ENCODE data around the gene CENPH. TPM values are rescaled to one million over a fixed set of nuclear protein-coding genes. Genes with fewer than 3 reads are reported as not detected.
"Not testable (repeated sequence)": the region's sequence is repeated elsewhere in the genome, so short reads cannot be mapped to it uniquely, and the experiment has no call there.

CENPH gene
- total and polyA plus RNA-seq, 2 donors (not counting 3 experiments of a cell fraction or from before 2014, with no cell fraction given): 6.5 to 16.4 TPM

DNA sequence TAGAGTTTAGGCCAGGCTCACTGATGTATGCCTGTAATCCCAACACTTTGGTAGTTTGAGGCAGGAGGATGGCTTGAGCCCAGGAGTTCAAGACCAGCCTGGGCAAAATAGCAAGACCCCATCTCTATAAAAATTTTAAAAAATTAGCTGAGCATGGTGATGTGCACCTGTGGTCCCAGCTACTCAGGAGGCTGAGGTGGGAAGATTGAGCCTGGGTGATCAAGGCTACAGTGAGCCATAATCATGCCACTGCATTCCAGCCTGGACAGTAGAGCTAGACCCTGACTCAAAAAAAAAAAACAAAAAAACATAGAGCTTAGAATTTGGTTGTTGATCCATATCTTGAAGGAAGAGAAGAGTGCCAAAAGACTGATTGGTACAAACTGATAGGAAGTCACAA lies 30.6 kb downstream of the CENPH start:
- intact Hi-C loops (cut with micrococcal nuclease) (loop anchor here (2.0 kb wide), 1 partner anchor 15 kb away; the partner anchor contains the start of gene CDK7), dilution Hi-C loops (cut with MboI; ENCODE audit: extremely low pct_ligation_motif_present, low sequenced_read_pairs) (no loop called here)
- Histone ChIP-seq H3K4me2 (ENCODE audit: insufficient read depth, low read length) (no peak overlapping the region), H3K4me1 (ENCODE audit: control insufficient read depth, extremely low read depth, insufficient read depth, low read length) (peaks cover 7% of the 10 kb centered on the region), H3K27ac (ENCODE audit: insufficient read depth, low read depth, low read length) (no peak overlapping the region), H3K27me3 (ENCODE audit: control insufficient read depth in 2 of 2, insufficient read depth in 2 of 2, low read length in 2 of 2) (no peaks in the 10 kb centered on the region), H2AFZ (ENCODE audit: low read depth, low read length) (no peak overlapping the region), H3K79me2 (ENCODE audit: control insufficient read depth, insufficient read depth, low read length) (peaks cover 5% of the 10 kb centered on the region), H3K9ac (replicated peaks; ENCODE audit: extremely low read depth, insufficient read depth, low read length) (no peak overlapping the region), H4K20me1 (replicated peaks; ENCODE audit: control insufficient read depth, extremely low read depth, insufficient read depth, low read length) (no peaks in the 10 kb centered on the region), H3K9me3 (replicated peaks; ENCODE audit: control insufficient read depth, insufficient read depth, low read length) (no peaks in the 10 kb centered on the region), H3K9me1 (replicated peaks; ENCODE audit: control insufficient read depth, extremely low read depth, insufficient read depth, low read length) (no peaks in the 10 kb centered on the region), H3K36me3 (ENCODE audit: control insufficient read depth in 2 of 2, extremely low read depth in 1 of 2, insufficient read depth in 2 of 2, low read length in 2 of 2) (no peaks in the 10 kb centered on the region), H3K4me3 (replicated peaks in 1 of 3; ENCODE audit: insufficient read depth in 1 of 3, low read depth in 1 of 3, low read length in 3 of 3) (no peak overlapping the region)
- BruUV-seq (replicated peaks): no TSS peak
- POLR2A ChIA-PET: no interaction called here
- FAIRE-seq (no peak), DNase-seq (ENCODE audit: low read depth, low spot score) (no peak)
- TF ChIP-seq POLR2A (IDR thresholded peaks at IDR 0.05; ENCODE audit: low read depth, low read length) (no peak), FOS (IDR thresholded peaks at IDR 0.05; ENCODE audit: borderline replicate concordance, insufficient read depth, low read length) (no peak), EZH2 (IDR thresholded peaks at IDR 0.05; ENCODE audit: borderline replicate concordance, low read depth, low read length, severe bottlenecking) (no peak), GATA2 (IDR thresholded peaks at IDR 0.05; ENCODE audit: insufficient read depth, insufficient read length, low read depth, low read length) (no peak), MYC (IDR thresholded peaks at IDR 0.05; ENCODE audit: low read depth, low read length) (no peak), POLR2AphosphoS5 (IDR thresholded peaks at IDR 0.05; ENCODE audit: insufficient read depth, low read depth, low read length) (no peak), JUN (IDR thresholded peaks at IDR 0.05; ENCODE audit: borderline replicate concordance, insufficient read depth, insufficient read length, low read depth) (no peak)
- TF ChIP-seq, protein P1, sequence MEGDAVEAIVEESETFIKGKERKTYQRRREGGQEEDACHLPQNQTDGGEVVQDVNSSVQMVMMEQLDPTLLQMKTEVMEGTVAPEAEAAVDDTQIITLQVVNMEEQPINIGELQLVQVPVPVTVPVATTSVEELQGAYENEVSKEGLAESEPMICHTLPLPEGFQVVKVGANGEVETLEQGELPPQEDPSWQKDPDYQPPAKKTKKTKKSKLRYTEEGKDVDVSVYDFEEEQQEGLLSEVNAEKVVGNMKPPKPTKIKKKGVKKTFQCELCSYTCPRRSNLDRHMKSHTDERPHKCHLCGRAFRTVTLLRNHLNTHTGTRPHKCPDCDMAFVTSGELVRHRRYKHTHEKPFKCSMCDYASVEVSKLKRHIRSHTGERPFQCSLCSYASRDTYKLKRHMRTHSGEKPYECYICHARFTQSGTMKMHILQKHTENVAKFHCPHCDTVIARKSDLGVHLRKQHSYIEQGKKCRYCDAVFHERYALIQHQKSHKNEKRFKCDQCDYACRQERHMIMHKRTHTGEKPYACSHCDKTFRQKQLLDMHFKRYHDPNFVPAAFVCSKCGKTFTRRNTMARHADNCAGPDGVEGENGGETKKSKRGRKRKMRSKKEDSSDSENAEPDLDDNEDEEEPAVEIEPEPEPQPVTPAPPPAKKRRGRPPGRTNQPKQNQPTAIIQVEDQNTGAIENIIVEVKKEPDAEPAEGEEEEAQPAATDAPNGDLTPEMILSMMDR (IDR thresholded peaks at IDR 0.05; ENCODE audit: extremely low read depth in 1 of 2, insufficient read depth in 1 of 2, low read depth in 1 of 2, low read length in 2 of 2): no peak
- TF ChIP-seq, protein P2, sequence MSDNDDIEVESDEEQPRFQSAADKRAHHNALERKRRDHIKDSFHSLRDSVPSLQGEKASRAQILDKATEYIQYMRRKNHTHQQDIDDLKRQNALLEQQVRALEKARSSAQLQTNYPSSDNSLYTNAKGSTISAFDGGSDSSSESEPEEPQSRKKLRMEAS (IDR thresholded peaks at IDR 0.05; ENCODE audit: insufficient read depth, insufficient read length): no peak
- CTCF ChIA-PET: interaction anchor here (0.8 kb wide), 1 partner anchor 65 kb away, joined by 3 read pairs; no protein-coding TSS in a partner anchor

DNA sequence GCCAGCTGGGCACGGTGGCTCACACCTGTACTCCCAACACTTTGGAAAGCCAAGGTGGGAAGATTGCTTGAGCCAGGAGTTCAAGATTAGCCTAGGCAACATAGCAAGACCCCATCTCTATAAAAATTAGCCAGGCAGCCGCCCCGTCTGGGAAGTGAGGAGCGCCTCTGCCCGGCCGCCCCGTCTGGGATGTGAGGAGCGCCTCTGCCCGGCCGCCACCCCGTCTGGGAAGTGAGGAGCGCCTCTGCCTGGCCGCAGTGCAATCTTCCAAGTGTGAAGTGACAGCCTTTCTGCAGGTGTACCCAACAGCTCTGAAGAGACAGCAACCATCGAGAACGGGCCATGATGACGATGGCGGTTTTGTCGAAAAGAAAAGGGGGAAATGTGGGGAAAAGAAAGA lies 31.0 kb downstream of the CENPH start:
- dilution Hi-C loops (cut with MboI; ENCODE audit: extremely low pct_ligation_motif_present, low sequenced_read_pairs); H3K4me1 ChIP-seq (ENCODE audit: control insufficient read depth, extremely low read depth, insufficient read depth, low read length); H3K9me3 ChIP-seq (replicated peaks; ENCODE audit: control insufficient read depth, insufficient read depth, low read length); H3K27ac ChIP-seq (ENCODE audit: insufficient read depth, low read depth, low read length); H3K4me3 ChIP-seq (replicated peaks in 1 of 3; ENCODE audit: insufficient read depth in 1 of 3, low read depth in 1 of 3, low read length in 3 of 3); H3K36me3 ChIP-seq (ENCODE audit: control insufficient read depth in 2 of 2, extremely low read depth in 1 of 2, insufficient read depth in 2 of 2, low read length in 2 of 2); H3K79me2 ChIP-seq (ENCODE audit: control insufficient read depth, insufficient read depth, low read length); FAIRE-seq; H4K20me1 ChIP-seq (replicated peaks; ENCODE audit: control insufficient read depth, extremely low read depth, insufficient read depth, low read length); H3K4me2 ChIP-seq (ENCODE audit: insufficient read depth, low read length); H3K27me3 ChIP-seq (ENCODE audit: control insufficient read depth in 2 of 2, insufficient read depth in 2 of 2, low read length in 2 of 2); DNase-seq (ENCODE audit: low read depth, low spot score); H3K9me1 ChIP-seq (replicated peaks; ENCODE audit: control insufficient read depth, extremely low read depth, insufficient read depth, low read length); H2AFZ ChIP-seq (ENCODE audit: low read depth, low read length); CTCF ChIA-PET; intact Hi-C loops (cut with micrococcal nuclease); H3K9ac ChIP-seq (replicated peaks; ENCODE audit: extremely low read depth, insufficient read depth, low read length); BruUV-seq (replicated peaks); POLR2A ChIA-PET: not testable (repeated sequence)

DNA sequence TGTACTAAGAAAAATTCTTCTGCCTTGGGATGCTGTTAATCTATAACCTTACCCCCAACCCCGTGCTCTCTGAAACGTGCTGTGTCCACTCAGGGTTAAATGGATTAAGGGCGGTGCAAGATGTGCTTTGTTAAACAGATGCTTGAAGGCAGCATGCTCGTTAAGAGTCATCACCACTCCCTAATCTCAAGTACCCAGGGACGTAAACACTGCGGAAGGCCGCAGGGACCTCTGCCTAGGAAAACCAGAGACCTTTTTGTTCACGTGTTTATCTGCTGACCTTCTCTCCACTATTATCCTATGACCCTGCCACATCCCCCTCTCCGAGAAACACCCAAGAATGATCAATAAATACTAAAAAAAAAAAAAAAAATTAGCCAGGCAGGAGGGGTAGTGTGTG lies 31.4 kb downstream of the CENPH start:
- H2AFZ ChIP-seq (ENCODE audit: low read depth, low read length); POLR2A ChIA-PET; H3K4me2 ChIP-seq (ENCODE audit: insufficient read depth, low read length); H3K9me3 ChIP-seq (replicated peaks; ENCODE audit: control insufficient read depth, insufficient read depth, low read length); dilution Hi-C loops (cut with MboI; ENCODE audit: extremely low pct_ligation_motif_present, low sequenced_read_pairs); H4K20me1 ChIP-seq (replicated peaks; ENCODE audit: control insufficient read depth, extremely low read depth, insufficient read depth, low read length); CTCF ChIA-PET; H3K9me1 ChIP-seq (replicated peaks; ENCODE audit: control insufficient read depth, extremely low read depth, insufficient read depth, low read length); BruUV-seq (replicated peaks); H3K4me1 ChIP-seq (ENCODE audit: control insufficient read depth, extremely low read depth, insufficient read depth, low read length); H3K9ac ChIP-seq (replicated peaks; ENCODE audit: extremely low read depth, insufficient read depth, low read length); DNase-seq (ENCODE audit: low read depth, low spot score); H3K4me3 ChIP-seq (replicated peaks in 1 of 3; ENCODE audit: insufficient read depth in 1 of 3, low read depth in 1 of 3, low read length in 3 of 3); H3K36me3 ChIP-seq (ENCODE audit: control insufficient read depth in 2 of 2, extremely low read depth in 1 of 2, insufficient read depth in 2 of 2, low read length in 2 of 2); H3K27me3 ChIP-seq (ENCODE audit: control insufficient read depth in 2 of 2, insufficient read depth in 2 of 2, low read length in 2 of 2); H3K79me2 ChIP-seq (ENCODE audit: control insufficient read depth, insufficient read depth, low read length); intact Hi-C loops (cut with micrococcal nuclease); FAIRE-seq; H3K27ac ChIP-seq (ENCODE audit: insufficient read depth, low read depth, low read length): not testable (repeated sequence)

Data from endothelial cell of umbilical vein (primary cell).